ENCODE measurements around the gene IL25. TPM values are rescaled to one million over a fixed set of nuclear protein-coding genes. Genes with fewer than 3 reads are reported as not detected.
A peak's percentile ranks its signal among the peaks of the same experiment; 100 is the strongest.

Gene IL25
- total and polyA plus RNA-seq, 2 of the 13 experiments (the other 11 are each of a cell fraction or from before 2014, with no cell fraction given), result not detected

GRCh38 chr14:23379366-23380196 is 7.0 kb downstream of the IL25 start (continued):
- peak; percentile 93 for TF ChIP-seq ERF (CRISPR knock-in tag; IDR thresholded peaks at IDR 0.05)
- peak; percentile 33; the same call in 1 of the 2 replicates for TF ChIP-seq PHF8 (CRISPR knock-in tag; IDR thresholded peaks at IDR 0.05)
- TF ChIP-seq NFKBIZ (CRISPR knock-in tag; IDR thresholded peaks at IDR 0.05), result no peak
- peak; percentile 91 for TF ChIP-seq ZNF547 (CRISPR knock-in tag; IDR thresholded peaks at IDR 0.05)
- TF ChIP-seq GABPB1 (CRISPR knock-in tag; IDR thresholded peaks at IDR 0.05), result peak; percentile 59
- TF ChIP-seq KDM2A (CRISPR knock-in tag; IDR thresholded peaks at IDR 0.05; ENCODE audit: borderline replicate concordance, low read depth), result peak; percentile 94; the same call in 1 of the 2 replicates
- no peak for TF ChIP-seq CCDC6 (CRISPR knock-in tag; IDR thresholded peaks at IDR 0.05)
- TF ChIP-seq MAX (IDR thresholded peaks at IDR 0.05), result peak; percentile 56; the same call in 1 of the 2 replicates
- peak; percentile 85; the same call in 1 of the 2 replicates for TF ChIP-seq EZH2 (conservative IDR thresholded peaks at IDR 0.05; ENCODE audit: low read depth, low read length)
- no peak for TF ChIP-seq NONO (IDR thresholded peaks at IDR 0.05)
- peak; percentile 62; the same call in 1 of the 2 replicates for TF ChIP-seq NONO (CRISPR knock-in tag; conservative IDR thresholded peaks at IDR 0.05)
- TF ChIP-seq HMGXB3 (CRISPR knock-in tag; IDR thresholded peaks at IDR 0.05; ENCODE audit: borderline replicate concordance), result peak; percentile 74; the same call in 1 of the 2 replicates
- TF ChIP-seq ETV6 (CRISPR knock-in tag; conservative IDR thresholded peaks at IDR 0.05), result peak; percentile 85; the same call in 1 of the 2 replicates
- TF ChIP-seq ZNF558 (CRISPR knock-in tag; IDR thresholded peaks at IDR 0.05; ENCODE audit: borderline replicate concordance), result 0 out of 2 replicates have a peak, but pooled peaks have one; percentile 35
- peak; percentile 33; the same call in 1 of the 2 replicates for TF ChIP-seq CERS6 (CRISPR knock-in tag; IDR thresholded peaks at IDR 0.05)
- TF ChIP-seq ARNT2 (CRISPR knock-in tag; IDR thresholded peaks at IDR 0.05; ENCODE audit: low read depth), result peak; percentile 82
- peak; percentile 94; the same call in 1 of the 2 replicates for TF ChIP-seq MTF2 (CRISPR knock-in tag; IDR thresholded peaks at IDR 0.05; ENCODE audit: borderline replicate concordance)
- no peak for TF ChIP-seq ZFP36L2 (CRISPR knock-in tag; IDR thresholded peaks at IDR 0.05)
- peak; percentile 44; the same call in 1 of the 2 replicates for TF ChIP-seq HNF1B (CRISPR knock-in tag; IDR thresholded peaks at IDR 0.05)
- TF ChIP-seq RXRB (CRISPR knock-in tag; IDR thresholded peaks at IDR 0.05; ENCODE audit: borderline replicate concordance), result peak; percentile 61; the same call in 1 of the 2 replicates
- TF ChIP-seq ZNF598 (CRISPR knock-in tag; IDR thresholded peaks at IDR 0.05; ENCODE audit: borderline replicate concordance), result peak; percentile 50; the same call in 1 of the 2 replicates
- TF ChIP-seq NRL (CRISPR knock-in tag; IDR thresholded peaks at IDR 0.05; ENCODE audit: borderline replicate concordance), result peak; percentile 73
- TF ChIP-seq NFYB (CRISPR knock-in tag; IDR thresholded peaks at IDR 0.05), result 0 out of 2 replicates have a peak, but pooled peaks have one; percentile 35

All from HepG2 (cell line).